ENCODE results near the gene PKD1L1. TPM values are rescaled to one million over a fixed set of nuclear protein-coding genes. Genes with fewer than 3 reads are reported as not detected.

The PKD1L1 gene
- total RNA-seq, 1 experiment from 2014 or later, result 0.07 TPM

DNA sequence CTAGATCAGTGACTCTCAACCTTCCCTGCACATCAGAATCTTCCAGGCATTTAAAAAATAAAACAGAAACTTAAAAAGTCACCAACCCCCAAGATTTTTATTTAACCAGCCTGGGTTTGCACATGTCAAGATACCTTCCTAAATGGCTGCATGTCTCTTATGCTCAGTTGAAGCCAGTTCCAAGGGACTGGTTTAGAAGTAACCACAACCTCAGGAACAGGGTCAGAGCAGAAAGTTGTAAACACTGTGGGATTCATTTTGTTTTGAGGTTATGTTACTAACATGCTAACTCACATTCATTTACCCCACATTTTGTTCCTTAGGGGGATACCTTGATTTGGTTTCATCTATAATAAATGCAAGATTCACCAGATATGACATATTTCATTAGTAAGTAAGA is 72.9 kb downstream of the PKD1L1 start (continued):
- TF ChIP-seq ZNF232 (CRISPR knock-in tag; IDR thresholded peaks at IDR 0.05) (no peak), GABPB1 (CRISPR knock-in tag; IDR thresholded peaks at IDR 0.05) (no peak)
- TF ChIP-seq, protein P1, sequence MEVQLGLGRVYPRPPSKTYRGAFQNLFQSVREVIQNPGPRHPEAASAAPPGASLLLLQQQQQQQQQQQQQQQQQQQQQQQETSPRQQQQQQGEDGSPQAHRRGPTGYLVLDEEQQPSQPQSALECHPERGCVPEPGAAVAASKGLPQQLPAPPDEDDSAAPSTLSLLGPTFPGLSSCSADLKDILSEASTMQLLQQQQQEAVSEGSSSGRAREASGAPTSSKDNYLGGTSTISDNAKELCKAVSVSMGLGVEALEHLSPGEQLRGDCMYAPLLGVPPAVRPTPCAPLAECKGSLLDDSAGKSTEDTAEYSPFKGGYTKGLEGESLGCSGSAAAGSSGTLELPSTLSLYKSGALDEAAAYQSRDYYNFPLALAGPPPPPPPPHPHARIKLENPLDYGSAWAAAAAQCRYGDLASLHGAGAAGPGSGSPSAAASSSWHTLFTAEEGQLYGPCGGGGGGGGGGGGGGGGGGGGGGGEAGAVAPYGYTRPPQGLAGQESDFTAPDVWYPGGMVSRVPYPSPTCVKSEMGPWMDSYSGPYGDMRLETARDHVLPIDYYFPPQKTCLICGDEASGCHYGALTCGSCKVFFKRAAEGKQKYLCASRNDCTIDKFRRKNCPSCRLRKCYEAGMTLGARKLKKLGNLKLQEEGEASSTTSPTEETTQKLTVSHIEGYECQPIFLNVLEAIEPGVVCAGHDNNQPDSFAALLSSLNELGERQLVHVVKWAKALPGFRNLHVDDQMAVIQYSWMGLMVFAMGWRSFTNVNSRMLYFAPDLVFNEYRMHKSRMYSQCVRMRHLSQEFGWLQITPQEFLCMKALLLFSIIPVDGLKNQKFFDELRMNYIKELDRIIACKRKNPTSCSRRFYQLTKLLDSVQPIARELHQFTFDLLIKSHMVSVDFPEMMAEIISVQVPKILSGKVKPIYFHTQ (CRISPR knock-in tag; IDR thresholded peaks at IDR 0.05), result no peak
- TF ChIP-seq, protein P2, sequence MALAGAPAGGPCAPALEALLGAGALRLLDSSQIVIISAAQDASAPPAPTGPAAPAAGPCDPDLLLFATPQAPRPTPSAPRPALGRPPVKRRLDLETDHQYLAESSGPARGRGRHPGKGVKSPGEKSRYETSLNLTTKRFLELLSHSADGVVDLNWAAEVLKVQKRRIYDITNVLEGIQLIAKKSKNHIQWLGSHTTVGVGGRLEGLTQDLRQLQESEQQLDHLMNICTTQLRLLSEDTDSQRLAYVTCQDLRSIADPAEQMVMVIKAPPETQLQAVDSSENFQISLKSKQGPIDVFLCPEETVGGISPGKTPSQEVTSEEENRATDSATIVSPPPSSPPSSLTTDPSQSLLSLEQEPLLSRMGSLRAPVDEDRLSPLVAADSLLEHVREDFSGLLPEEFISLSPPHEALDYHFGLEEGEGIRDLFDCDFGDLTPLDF (CRISPR knock-in tag; IDR thresholded peaks at IDR 0.05), result no peak
- TF ChIP-seq, protein P3, sequence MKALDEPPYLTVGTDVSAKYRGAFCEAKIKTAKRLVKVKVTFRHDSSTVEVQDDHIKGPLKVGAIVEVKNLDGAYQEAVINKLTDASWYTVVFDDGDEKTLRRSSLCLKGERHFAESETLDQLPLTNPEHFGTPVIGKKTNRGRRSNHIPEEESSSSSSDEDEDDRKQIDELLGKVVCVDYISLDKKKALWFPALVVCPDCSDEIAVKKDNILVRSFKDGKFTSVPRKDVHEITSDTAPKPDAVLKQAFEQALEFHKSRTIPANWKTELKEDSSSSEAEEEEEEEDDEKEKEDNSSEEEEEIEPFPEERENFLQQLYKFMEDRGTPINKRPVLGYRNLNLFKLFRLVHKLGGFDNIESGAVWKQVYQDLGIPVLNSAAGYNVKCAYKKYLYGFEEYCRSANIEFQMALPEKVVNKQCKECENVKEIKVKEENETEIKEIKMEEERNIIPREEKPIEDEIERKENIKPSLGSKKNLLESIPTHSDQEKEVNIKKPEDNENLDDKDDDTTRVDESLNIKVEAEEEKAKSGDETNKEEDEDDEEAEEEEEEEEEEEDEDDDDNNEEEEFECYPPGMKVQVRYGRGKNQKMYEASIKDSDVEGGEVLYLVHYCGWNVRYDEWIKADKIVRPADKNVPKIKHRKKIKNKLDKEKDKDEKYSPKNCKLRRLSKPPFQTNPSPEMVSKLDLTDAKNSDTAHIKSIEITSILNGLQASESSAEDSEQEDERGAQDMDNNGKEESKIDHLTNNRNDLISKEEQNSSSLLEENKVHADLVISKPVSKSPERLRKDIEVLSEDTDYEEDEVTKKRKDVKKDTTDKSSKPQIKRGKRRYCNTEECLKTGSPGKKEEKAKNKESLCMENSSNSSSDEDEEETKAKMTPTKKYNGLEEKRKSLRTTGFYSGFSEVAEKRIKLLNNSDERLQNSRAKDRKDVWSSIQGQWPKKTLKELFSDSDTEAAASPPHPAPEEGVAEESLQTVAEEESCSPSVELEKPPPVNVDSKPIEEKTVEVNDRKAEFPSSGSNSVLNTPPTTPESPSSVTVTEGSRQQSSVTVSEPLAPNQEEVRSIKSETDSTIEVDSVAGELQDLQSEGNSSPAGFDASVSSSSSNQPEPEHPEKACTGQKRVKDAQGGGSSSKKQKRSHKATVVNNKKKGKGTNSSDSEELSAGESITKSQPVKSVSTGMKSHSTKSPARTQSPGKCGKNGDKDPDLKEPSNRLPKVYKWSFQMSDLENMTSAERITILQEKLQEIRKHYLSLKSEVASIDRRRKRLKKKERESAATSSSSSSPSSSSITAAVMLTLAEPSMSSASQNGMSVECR (CRISPR knock-in tag; IDR thresholded peaks at IDR 0.05; ENCODE audit: borderline replicate concordance), result no peak

DNA sequence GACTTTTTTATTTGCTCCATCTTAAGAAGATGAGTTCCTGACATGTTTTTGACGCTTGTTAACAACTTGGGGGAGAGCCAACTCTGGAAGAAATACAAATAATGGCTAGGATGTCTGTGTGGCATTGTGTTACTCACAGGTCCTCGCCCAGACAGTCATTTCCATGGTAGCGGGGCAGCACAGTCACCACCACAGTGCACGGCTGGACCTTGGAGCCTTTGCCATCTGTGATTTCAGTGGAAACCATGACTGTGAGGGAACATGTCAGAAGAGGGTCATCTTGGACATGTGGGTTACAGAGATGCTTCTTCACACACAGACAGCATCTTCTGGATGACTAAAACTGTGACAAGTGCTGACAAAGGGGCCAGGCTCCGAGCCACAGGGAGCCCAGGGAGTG is 74.5 kb downstream of the PKD1L1 start:
- POLR2A ChIA-PET, result no interaction called here
- no peaks in the 10 kb centered on the region for H3K9me3 Mint-ChIP-seq
- peaks cover 4% of the 10 kb centered on the region for H3K4me1 Mint-ChIP-seq
- ATAC-seq (no peak), DNase-seq (ENCODE audit: low spot score) (no peak)
- H3K27ac Mint-ChIP-seq, result no peak overlapping the region
- no peaks in the 10 kb centered on the region for H3K36me3 Mint-ChIP-seq
- no peak for TF ChIP-seq ZNF671 (CRISPR knock-in tag; IDR thresholded peaks at IDR 0.05)
- no peak for TF ChIP-seq FOXK1 (CRISPR knock-in tag; IDR thresholded peaks at IDR 0.05)
- no peak for TF ChIP-seq HMGA2 (CRISPR knock-in tag; IDR thresholded peaks at IDR 0.05)
- no peaks in the 10 kb centered on the region for H3K27me3 Mint-ChIP-seq (ENCODE audit: low read depth)
- CTCF ChIA-PET, result no interaction called here
- no peak overlapping the region for H3K4me3 Mint-ChIP-seq

DNA sequence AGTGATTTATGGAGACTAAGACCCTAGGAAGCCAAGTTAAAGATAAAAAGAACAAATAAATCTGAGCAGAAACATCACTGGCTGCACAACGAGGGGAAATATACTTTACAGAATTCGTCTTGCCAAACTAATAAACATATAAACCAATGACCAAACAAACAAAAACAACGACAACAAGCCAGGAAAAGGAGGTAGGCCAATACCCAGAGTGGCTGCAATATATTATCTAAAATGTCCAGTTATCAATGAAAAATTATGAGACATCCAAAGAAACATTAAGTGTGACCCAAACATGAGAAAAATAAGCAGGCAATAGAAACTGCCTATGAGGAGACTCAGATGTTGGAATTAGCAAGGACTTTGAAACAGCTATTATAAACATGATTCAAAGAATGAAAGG is 81.0 kb downstream of the PKD1L1 start:
- no peak for ATAC-seq

More for the DNA sequence above, 81.0 kb downstream of the PKD1L1 start:
- Mint-ChIP-seq H3K36me3 (no peaks in the 10 kb centered on the region), H3K4me3 (no peak overlapping the region), H3K27ac (no peak overlapping the region), H3K27me3 (ENCODE audit: low read depth) (no peaks in the 10 kb centered on the region), H3K9me3 (no peaks in the 10 kb centered on the region), H3K4me1 (no peaks in the 10 kb centered on the region)
- no peak for DNase-seq (ENCODE audit: low spot score)
- TF ChIP-seq TEAD1 (CRISPR knock-in tag; IDR thresholded peaks at IDR 0.05), result no peak
- TF ChIP-seq, protein P4, sequence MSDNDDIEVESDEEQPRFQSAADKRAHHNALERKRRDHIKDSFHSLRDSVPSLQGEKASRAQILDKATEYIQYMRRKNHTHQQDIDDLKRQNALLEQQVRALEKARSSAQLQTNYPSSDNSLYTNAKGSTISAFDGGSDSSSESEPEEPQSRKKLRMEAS (CRISPR knock-in tag; IDR thresholded peaks at IDR 0.05), result no peak
- no peak for TF ChIP-seq RORB (CRISPR knock-in tag; IDR thresholded peaks at IDR 0.05)
- TF ChIP-seq HMGA2 (CRISPR knock-in tag; IDR thresholded peaks at IDR 0.05), result no peak
- TF ChIP-seq FOXP1 (CRISPR knock-in tag; IDR thresholded peaks at IDR 0.05; ENCODE audit: borderline replicate concordance), result no peak
- TF ChIP-seq, protein P5, sequence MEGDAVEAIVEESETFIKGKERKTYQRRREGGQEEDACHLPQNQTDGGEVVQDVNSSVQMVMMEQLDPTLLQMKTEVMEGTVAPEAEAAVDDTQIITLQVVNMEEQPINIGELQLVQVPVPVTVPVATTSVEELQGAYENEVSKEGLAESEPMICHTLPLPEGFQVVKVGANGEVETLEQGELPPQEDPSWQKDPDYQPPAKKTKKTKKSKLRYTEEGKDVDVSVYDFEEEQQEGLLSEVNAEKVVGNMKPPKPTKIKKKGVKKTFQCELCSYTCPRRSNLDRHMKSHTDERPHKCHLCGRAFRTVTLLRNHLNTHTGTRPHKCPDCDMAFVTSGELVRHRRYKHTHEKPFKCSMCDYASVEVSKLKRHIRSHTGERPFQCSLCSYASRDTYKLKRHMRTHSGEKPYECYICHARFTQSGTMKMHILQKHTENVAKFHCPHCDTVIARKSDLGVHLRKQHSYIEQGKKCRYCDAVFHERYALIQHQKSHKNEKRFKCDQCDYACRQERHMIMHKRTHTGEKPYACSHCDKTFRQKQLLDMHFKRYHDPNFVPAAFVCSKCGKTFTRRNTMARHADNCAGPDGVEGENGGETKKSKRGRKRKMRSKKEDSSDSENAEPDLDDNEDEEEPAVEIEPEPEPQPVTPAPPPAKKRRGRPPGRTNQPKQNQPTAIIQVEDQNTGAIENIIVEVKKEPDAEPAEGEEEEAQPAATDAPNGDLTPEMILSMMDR (IDR thresholded peaks at IDR 0.05), result no peak
- TF ChIP-seq PRRX2 (CRISPR knock-in tag; IDR thresholded peaks at IDR 0.05), result no peak
- TF ChIP-seq, protein P6, sequence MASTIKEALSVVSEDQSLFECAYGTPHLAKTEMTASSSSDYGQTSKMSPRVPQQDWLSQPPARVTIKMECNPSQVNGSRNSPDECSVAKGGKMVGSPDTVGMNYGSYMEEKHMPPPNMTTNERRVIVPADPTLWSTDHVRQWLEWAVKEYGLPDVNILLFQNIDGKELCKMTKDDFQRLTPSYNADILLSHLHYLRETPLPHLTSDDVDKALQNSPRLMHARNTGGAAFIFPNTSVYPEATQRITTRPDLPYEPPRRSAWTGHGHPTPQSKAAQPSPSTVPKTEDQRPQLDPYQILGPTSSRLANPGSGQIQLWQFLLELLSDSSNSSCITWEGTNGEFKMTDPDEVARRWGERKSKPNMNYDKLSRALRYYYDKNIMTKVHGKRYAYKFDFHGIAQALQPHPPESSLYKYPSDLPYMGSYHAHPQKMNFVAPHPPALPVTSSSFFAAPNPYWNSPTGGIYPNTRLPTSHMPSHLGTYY (CRISPR knock-in tag; IDR thresholded peaks at IDR 0.05), result no peak
- TF ChIP-seq ZNF317 (CRISPR knock-in tag; IDR thresholded peaks at IDR 0.05; ENCODE audit: borderline replicate concordance, low read depth), result no peak
- TF ChIP-seq, protein P7, sequence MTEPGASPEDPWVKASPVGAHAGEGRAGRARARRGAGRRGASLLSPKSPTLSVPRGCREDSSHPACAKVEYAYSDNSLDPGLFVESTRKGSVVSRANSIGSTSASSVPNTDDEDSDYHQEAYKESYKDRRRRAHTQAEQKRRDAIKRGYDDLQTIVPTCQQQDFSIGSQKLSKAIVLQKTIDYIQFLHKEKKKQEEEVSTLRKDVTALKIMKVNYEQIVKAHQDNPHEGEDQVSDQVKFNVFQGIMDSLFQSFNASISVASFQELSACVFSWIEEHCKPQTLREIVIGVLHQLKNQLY (CRISPR knock-in tag; IDR thresholded peaks at IDR 0.05), result no peak
- TF ChIP-seq ELF4 (CRISPR knock-in tag; IDR thresholded peaks at IDR 0.05; ENCODE audit: low read depth), result no peak
- TF ChIP-seq CREB1 (CRISPR knock-in tag; IDR thresholded peaks at IDR 0.05), result no peak
- no peak for TF ChIP-seq KAT7 (CRISPR knock-in tag; IDR thresholded peaks at IDR 0.05; ENCODE audit: borderline replicate concordance)
- POLR2A ChIA-PET, result no interaction called here
- CTCF ChIA-PET, result no interaction called here
